ENCODE results near the gene CGN. TPM values are rescaled to one million over a fixed set of nuclear protein-coding genes. Genes with fewer than 3 reads are reported as not detected.

CGN gene
- total and polyA plus RNA-seq, 11 donors: 0.08 to 21.0 (median 0.19) TPM; not detected in 4

GRCh38 chr1:151477066-151477465, 34.1 kb upstream of the CGN start:
- H3K4me3 ChIP-seq: no peak overlapping the region
- intact Hi-C loops (cut with DNase I): no loop called here
- TF ChIP-seq POLR2A (IDR thresholded peaks at IDR 0.05) (no peak), CTCF (IDR thresholded peaks at IDR 0.05) (no peak)
- H3K27me3 ChIP-seq: no peaks in the 10 kb centered on the region
- peaks cover 0 to 13% (median 4%) of the 10 kb centered on the region in 12 donors for H3K4me1 ChIP-seq
- H3K27ac ChIP-seq: no peak overlapping the region
- WGBS, 4 donors: 72 to 89% (median 87%) methylated on average over 3 of the region's 3 CpGs
- no peak for ATAC-seq
- DNase-seq: no peak
- H3K9me3 ChIP-seq: peaks cover 0 to 8% (median under 1%) of the 10 kb centered on the region in 12 donors
- no peaks in the 10 kb centered on the region for H3K36me3 ChIP-seq

- H3K4me1 ChIP-seq: peaks cover 0 to 6% (median 1%) of the 10 kb centered on the region in 12 donors
- peaks cover 0 to 12% (median 2%) of the 10 kb centered on the region in 12 donors for H3K9me3 ChIP-seq
- DNase-seq (no peak), ATAC-seq (no peak)
- H3K27me3 ChIP-seq: no peaks in the 10 kb centered on the region
- no peaks in the 10 kb centered on the region for H3K36me3 ChIP-seq
- 94 to 98% (median 97%) methylated on average over 1 of the region's 1 CpG for WGBS, 4 donors
- intact Hi-C loops (cut with DNase I): no loop called here
- no peak overlapping the region for H3K27ac ChIP-seq
- TF ChIP-seq CTCF (IDR thresholded peaks at IDR 0.05) (no peak), POLR2A (IDR thresholded peaks at IDR 0.05) (no peak)
- no peak overlapping the region for H3K4me3 ChIP-seq
These were observed 32.9 kb upstream of the CGN start for GRCh38 chr1:151478140-151478812.

- 74 to 86% (median 77%) methylated on average over 2 of the region's 2 CpGs for WGBS, 4 donors
- Histone ChIP-seq H3K27me3 (no peaks in the 10 kb centered on the region), H3K36me3 (no peaks in the 10 kb centered on the region), H3K9me3 (peaks cover 0 to 12% (median 2%) of the 10 kb centered on the region in 12 donors), H3K27ac (no peak overlapping the region), H3K4me1 (peaks cover 0 to 2% (median 0%) of the 10 kb centered on the region in 12 donors), H3K4me3 (no peak overlapping the region)
- ATAC-seq: no peak
- intact Hi-C loops (cut with DNase I): no loop called here
- no peak for DNase-seq
- TF ChIP-seq POLR2A (IDR thresholded peaks at IDR 0.05) (no peak), CTCF (IDR thresholded peaks at IDR 0.05) (no peak)
These were observed 32.3 kb upstream of the CGN start for GRCh38 chr1:151478923-151479322.

- intact Hi-C loops (cut with DNase I): no loop called here
- no peak overlapping the region for H3K4me3 ChIP-seq
- WGBS, 4 donors: 77 to 81% (median 79%) methylated on average over 5 of the region's 5 CpGs
- no peak for TF ChIP-seq POLR2A (IDR thresholded peaks at IDR 0.05)
- no peak for TF ChIP-seq CTCF (IDR thresholded peaks at IDR 0.05)
- H3K4me1 ChIP-seq: no peaks in the 10 kb centered on the region
- no peak overlapping the region for H3K27ac ChIP-seq
- no peak for ATAC-seq
- no peaks in the 10 kb centered on the region for H3K27me3 ChIP-seq
- DNase-seq: no peak
- peaks cover 0 to 12% (median 2%) of the 10 kb centered on the region in 12 donors for H3K9me3 ChIP-seq
- H3K36me3 ChIP-seq: no peaks in the 10 kb centered on the region
These were observed 31.7 kb upstream of the CGN start for GRCh38 chr1:151479462-151479861.

All from heart left ventricle (tissue), 16 donors.